Osteocyte (in vitro differentiated cells): Measurements from ENCODE around the gene SLCO1C1. TPM values are rescaled to one million over a fixed set of nuclear protein-coding genes. Genes with fewer than 3 reads are reported as not detected.
"Not testable (repeated sequence)": the region's sequence is repeated elsewhere in the genome, so short reads cannot be mapped to it uniquely, and the experiment has no call there.

ENCODE experiments used
- DNase-seq: peaks from one replicate; pipeline ENCODE4 v3.0.0; 2021; ENCODE audit warnings: mixed read lengths; ENCODE audit not compliant: unreplicated experiment; ENCODE audit errors: extremely low spot score
- H3K27ac Mint-ChIP-seq: one replicate; pipeline ENCODE4 v1.8.0; 2021; ENCODE audit warnings: mild to moderate bottlenecking, mixed read lengths; ENCODE audit not compliant: unreplicated experiment
- H3K27me3 Mint-ChIP-seq: one replicate; pipeline ENCODE4 v1.8.0; 2021; ENCODE audit warnings: mixed read lengths; ENCODE audit not compliant: unreplicated experiment
- H3K36me3 Mint-ChIP-seq: one replicate; pipeline ENCODE4 v1.8.0; 2021; ENCODE audit warnings: mixed read lengths; ENCODE audit not compliant: unreplicated experiment
- H3K4me1 Mint-ChIP-seq: one replicate; pipeline ENCODE4 v1.8.0; 2021; ENCODE audit warnings: mixed read lengths; ENCODE audit not compliant: unreplicated experiment
- H3K4me3 Mint-ChIP-seq: one replicate; pipeline ENCODE4 v1.8.0; 2021; ENCODE audit warnings: mild to moderate bottlenecking, moderate library complexity, mixed read lengths; ENCODE audit not compliant: unreplicated experiment
- H3K9me3 Mint-ChIP-seq: one replicate; pipeline ENCODE4 v1.8.0; 2021; ENCODE audit warnings: mixed read lengths; ENCODE audit not compliant: unreplicated experiment
- CTCF ChIP-seq: fragments of 200-600 bp; sonication (generic); IDR thresholded peaks from 2 replicates; pipeline ENCODE4 v1.5.0; 2021; ENCODE audit warnings: antibody characterized with exemption, mild to moderate bottlenecking, moderate library complexity
- total RNA-seq: library from RNA; stranded (reverse); gene quantifications from 2 replicates; pipeline ENCODE4 v1.2.1, GENCODE V29; 2021

Gene SLCO1C1
- total RNA-seq, 1 donor from 2014 or later = 0.51 TPM

- no peaks in the 10 kb centered on the region for H3K4me1 Mint-ChIP-seq
- H3K27ac Mint-ChIP-seq = no peak overlapping the region
- H3K4me3 Mint-ChIP-seq = no peak overlapping the region
- H3K36me3 Mint-ChIP-seq = no peaks in the 10 kb centered on the region
- no peak for DNase-seq
- no peaks in the 10 kb centered on the region for H3K9me3 Mint-ChIP-seq
- no peak for TF ChIP-seq CTCF
- peaks cover 7% of the 10 kb centered on the region for H3K27me3 Mint-ChIP-seq
Observed at GRCh38 chr12:20740972-20741371, 45.8 kb downstream of the SLCO1C1 start.

GRCh38 chr12:20748198-20748597 lies 53.1 kb downstream of the SLCO1C1 start:
- no peak overlapping the region for H3K27ac Mint-ChIP-seq
- no peak for TF ChIP-seq CTCF
- H3K36me3 Mint-ChIP-seq = no peaks in the 10 kb centered on the region
- peaks cover 16% of the 10 kb centered on the region for H3K27me3 Mint-ChIP-seq
- H3K4me1 Mint-ChIP-seq = no peaks in the 10 kb centered on the region
- H3K9me3 Mint-ChIP-seq = no peaks in the 10 kb centered on the region
- DNase-seq = no peak
- no peak overlapping the region for H3K4me3 Mint-ChIP-seq

- Mint-ChIP-seq H3K4me3 (no peak overlapping the region), H3K27me3 (peaks cover 17% of the 10 kb centered on the region), H3K4me1 (no peaks in the 10 kb centered on the region), H3K9me3 (no peaks in the 10 kb centered on the region), H3K36me3 (no peaks in the 10 kb centered on the region), H3K27ac (no peak overlapping the region)
- DNase-seq = no peak
- TF ChIP-seq CTCF = no peak
Observed at GRCh38 chr12:20751046-20751445, 55.9 kb downstream of the SLCO1C1 start.

GRCh38 chr12:20777420-20777819 lies 82.3 kb downstream of the SLCO1C1 start:
- Mint-ChIP-seq H3K36me3 (no peaks in the 10 kb centered on the region), H3K9me3 (peaks cover 13% of the 10 kb centered on the region), H3K27ac (no peak overlapping the region), H3K27me3 (no peaks in the 10 kb centered on the region), H3K4me1 (no peaks in the 10 kb centered on the region), H3K4me3 (no peak overlapping the region)
- no peak for TF ChIP-seq CTCF
- DNase-seq = no peak

GRCh38 chr12:20778969-20779368 lies 83.8 kb downstream of the SLCO1C1 start:
- Mint-ChIP-seq H3K4me3 (no peak overlapping the region), H3K27ac (no peak overlapping the region), H3K4me1 (no peaks in the 10 kb centered on the region), H3K9me3 (peaks cover 13% of the 10 kb centered on the region), H3K27me3 (no peaks in the 10 kb centered on the region), H3K36me3 (no peaks in the 10 kb centered on the region)
- DNase-seq = no peak
- TF ChIP-seq CTCF = no peak

- H3K4me1 Mint-ChIP-seq, DNase-seq, H3K27me3 Mint-ChIP-seq, H3K36me3 Mint-ChIP-seq, H3K4me3 Mint-ChIP-seq, H3K27ac Mint-ChIP-seq: not testable (repeated sequence)
- H3K9me3 Mint-ChIP-seq = peaks cover 13% of the 10 kb centered on the region
Observed at GRCh38 chr12:20779971-20780370, 84.8 kb downstream of the SLCO1C1 start.

- not testable (repeated sequence) for H3K36me3 Mint-ChIP-seq, DNase-seq, H3K4me1 Mint-ChIP-seq, H3K27ac Mint-ChIP-seq, H3K4me3 Mint-ChIP-seq, H3K9me3 Mint-ChIP-seq
- H3K27me3 Mint-ChIP-seq = peaks cover 15% of the 10 kb centered on the region
Observed at GRCh38 chr12:20783796-20784357, 88.7 kb downstream of the SLCO1C1 start.
